Mesendoderm (in vitro differentiated cells): Measurements from ENCODE around the gene HDAC4.

Source experiments
- DNase-seq: peaks from one replicate; pipeline ENCODE4 v3.0.0; 2013
- H2AK5ac ChIP-seq: 2 replicates; pipeline ENCODE4 v1.6.1; 2013; ENCODE audit warnings: low read length, inconsistent platforms
- H2BK120ac ChIP-seq: 2 replicates; pipeline ENCODE4 v1.6.1; 2013; ENCODE audit warnings: low read depth, mild to moderate bottlenecking, low read length, moderate library complexity, mixed read lengths
- H2BK15ac ChIP-seq: replicated peaks from 2 replicates; pipeline ENCODE4 v1.6.1; 2013; ENCODE audit warnings: low read depth, mild to moderate bottlenecking, moderate library complexity
- H2BK5ac ChIP-seq: 2 replicates; pipeline ENCODE4 v1.6.1; 2013; ENCODE audit warnings: low read length, inconsistent platforms
- H3K18ac ChIP-seq: 2 replicates; pipeline ENCODE4 v1.6.1; 2013; ENCODE audit warnings: mild to moderate bottlenecking, low read length, mixed read lengths
- H3K23ac ChIP-seq: one replicate; pipeline ENCODE4 v1.6.1; 2013; ENCODE audit warnings: low read length
- H3K27ac ChIP-seq: 2 replicates; pipeline ENCODE4 v1.5.1; 2013; ENCODE audit warnings: low read depth, mild to moderate bottlenecking, inconsistent platforms, low read length, moderate library complexity
- H3K27me3 ChIP-seq: 2 replicates; pipeline ENCODE4 v1.6.1; 2013; ENCODE audit warnings: low read length, control low read depth, mild to moderate bottlenecking, inconsistent platforms; ENCODE audit not compliant: insufficient read depth, poor library complexity
- H3K36me3 ChIP-seq: 2 replicates; pipeline ENCODE4 v1.6.1; 2013; ENCODE audit warnings: low read length, inconsistent platforms; ENCODE audit not compliant: control insufficient read depth, insufficient read depth
- H3K4ac ChIP-seq: one replicate; pipeline ENCODE4 v1.6.1; 2013; ENCODE audit warnings: low read depth, mild to moderate bottlenecking, low read length, moderate library complexity
- H3K4me1 ChIP-seq: 2 replicates; pipeline ENCODE4 v1.6.1; 2013; ENCODE audit warnings: low read depth, low read length, inconsistent platforms; ENCODE audit not compliant: control insufficient read depth
- H3K4me2 ChIP-seq: 2 replicates; pipeline ENCODE4 v1.6.1; 2013; ENCODE audit warnings: low read length
- H3K4me3 ChIP-seq: 2 replicates; pipeline ENCODE4 v1.5.1; 2013; ENCODE audit warnings: mild to moderate bottlenecking, low read length
- H3K56ac ChIP-seq: one replicate; pipeline ENCODE4 v1.6.1; 2013; ENCODE audit warnings: low read length
- H3K79me1 ChIP-seq: 2 replicates; pipeline ENCODE4 v1.6.1; 2013; ENCODE audit warnings: low read length, inconsistent platforms
- H3K79me2 ChIP-seq: 2 replicates; pipeline ENCODE4 v1.6.1; 2013; ENCODE audit warnings: mild to moderate bottlenecking, low read length; ENCODE audit not compliant: control insufficient read depth, insufficient read depth
- H3K9ac ChIP-seq: 2 replicates; pipeline ENCODE4 v1.6.1; 2013; ENCODE audit warnings: low read length, inconsistent platforms
- H4K5ac ChIP-seq: one replicate; pipeline ENCODE4 v1.6.1; 2013; ENCODE audit warnings: low read length
- H4K8ac ChIP-seq: one replicate; pipeline ENCODE4 v1.6.1; 2013; ENCODE audit warnings: low read depth, mild to moderate bottlenecking, control low read depth, low read length, moderate library complexity
- WGBS: extraction: QIAGEN DNeasy Blood & Tissue Kit; methylation state at CpG from one replicate; pipeline ENCODE4 v1.1.7; 2013; ENCODE audit warnings: low lambda C conversion rate, missing lambda C conversion rate; ENCODE audit not compliant: insufficient coverage; ENCODE audit errors: extremely low coverage; 5-methylcytosine and 5-hydroxymethylcytosine counted together

HDAC4 gene

DNA sequence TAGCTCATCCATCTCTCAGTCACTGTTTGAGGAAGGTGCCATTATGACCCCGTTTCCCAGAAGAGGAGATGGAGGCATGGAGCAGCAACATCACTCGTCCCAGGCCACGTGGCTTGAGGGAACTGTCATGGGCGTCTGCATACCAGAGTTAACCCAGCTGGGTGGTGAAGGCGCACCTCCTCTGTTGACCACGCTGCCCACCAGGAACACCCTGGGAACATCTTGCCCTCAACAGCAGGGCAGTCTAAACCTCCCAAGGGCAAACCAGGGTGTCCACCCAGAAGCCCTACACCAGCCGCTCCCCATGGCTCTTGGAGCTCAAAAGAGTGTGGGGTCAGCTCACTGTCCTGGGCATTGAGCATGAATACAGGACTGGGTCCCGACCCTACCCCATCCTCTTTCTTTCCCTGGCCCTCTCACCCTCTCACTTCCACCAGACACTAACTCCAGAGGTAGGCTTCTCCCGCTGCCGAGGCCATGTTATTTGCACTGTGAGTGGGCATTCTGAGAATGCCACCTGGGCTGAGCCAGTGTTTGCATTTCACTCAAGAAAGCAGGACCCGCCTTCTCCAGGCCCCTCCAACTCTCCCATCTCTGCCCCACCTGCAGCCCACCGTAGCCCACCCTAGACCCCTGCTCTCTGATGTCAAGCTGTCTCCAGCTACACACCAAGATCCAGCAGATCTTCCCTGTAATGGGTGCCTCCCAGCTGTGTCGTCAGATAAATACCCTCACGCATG, 259.6 kb downstream of the HDAC4 start:
- no peak for DNase-seq
- H3K9ac ChIP-seq = no peak overlapping the region

GRCh38 chr2:239140346-239141020, 260.3 kb downstream of the HDAC4 start:
- Histone ChIP-seq H2BK5ac (no peak overlapping the region), H3K4ac (no peak overlapping the region), H3K23ac (no peak overlapping the region), H3K79me1 (no peaks in the 10 kb centered on the region), H4K5ac (no peak overlapping the region), H3K4me1 (no peaks in the 10 kb centered on the region), H3K27ac (no peak overlapping the region), H3K27me3 (no peaks in the 10 kb centered on the region), H3K4me3 (no peak overlapping the region), H3K36me3 (no peaks in the 10 kb centered on the region), H4K8ac (no peak overlapping the region), H3K9ac (no peak overlapping the region), H2BK15ac (no peak overlapping the region), H3K18ac (no peak overlapping the region), H3K4me2 (no peak overlapping the region), H2AK5ac (no peak overlapping the region), H2BK120ac (no peak overlapping the region), H3K56ac (no peak overlapping the region), H3K79me2 (no peaks in the 10 kb centered on the region)
- DNase-seq = no peak
- no CpG with 5 or more reads among the region's 23 CpGs for WGBS

More for the DNA sequence above, 259.6 kb downstream of the HDAC4 start:
- H2BK5ac ChIP-seq = no peak overlapping the region
- H3K18ac ChIP-seq = no peak overlapping the region
- H2AK5ac ChIP-seq = no peak overlapping the region
- no peaks in the 10 kb centered on the region for H3K79me1 ChIP-seq
- no peak overlapping the region for H4K8ac ChIP-seq
- no peak overlapping the region for H4K5ac ChIP-seq
- H2BK15ac ChIP-seq = no peak overlapping the region
- H3K79me2 ChIP-seq = no peaks in the 10 kb centered on the region
- no peaks in the 10 kb centered on the region for H3K36me3 ChIP-seq
- H3K27me3 ChIP-seq = no peaks in the 10 kb centered on the region
- WGBS = no CpG with 5 or more reads among the region's 14 CpGs
- no peaks in the 10 kb centered on the region for H3K4me1 ChIP-seq
- H3K4ac ChIP-seq = no peak overlapping the region
- H3K4me3 ChIP-seq = no peak overlapping the region
- no peak overlapping the region for H3K56ac ChIP-seq
- no peak overlapping the region for H3K27ac ChIP-seq
- H3K4me2 ChIP-seq = no peak overlapping the region
- H3K23ac ChIP-seq = no peak overlapping the region
- no peak overlapping the region for H2BK120ac ChIP-seq

- H3K4ac ChIP-seq = no peak overlapping the region
- H3K4me3 ChIP-seq = no peak overlapping the region
- no peak overlapping the region for H2AK5ac ChIP-seq
- no CpG with 5 or more reads among the region's 29 CpGs for WGBS
- H2BK120ac ChIP-seq = no peak overlapping the region
- no peak overlapping the region for H3K9ac ChIP-seq
- H2BK15ac ChIP-seq = no peak overlapping the region
- no peaks in the 10 kb centered on the region for H3K36me3 ChIP-seq
- H3K79me2 ChIP-seq = no peaks in the 10 kb centered on the region
- H3K27ac ChIP-seq = no peak overlapping the region
- no peak overlapping the region for H4K5ac ChIP-seq
- H3K4me2 ChIP-seq = no peak overlapping the region
- H4K8ac ChIP-seq = no peak overlapping the region
- DNase-seq = no peak
- H3K18ac ChIP-seq = no peak overlapping the region
- H3K56ac ChIP-seq = no peak overlapping the region
- H3K27me3 ChIP-seq = no peaks in the 10 kb centered on the region
- no peaks in the 10 kb centered on the region for H3K79me1 ChIP-seq
- H2BK5ac ChIP-seq = no peak overlapping the region
- no peaks in the 10 kb centered on the region for H3K4me1 ChIP-seq
- no peak overlapping the region for H3K23ac ChIP-seq
Measured at GRCh38 chr2:239139566-239139965, 261.3 kb downstream of the HDAC4 start.

- H3K4ac ChIP-seq = no peak overlapping the region
- no peak overlapping the region for H2BK120ac ChIP-seq
- no peak overlapping the region for H3K4me2 ChIP-seq
- H3K27me3 ChIP-seq = no peaks in the 10 kb centered on the region
- H2AK5ac ChIP-seq = no peak overlapping the region
- no peak overlapping the region for H3K4me3 ChIP-seq
- H3K4me1 ChIP-seq = no peaks in the 10 kb centered on the region
- H2BK15ac ChIP-seq = no peak overlapping the region
- H2BK5ac ChIP-seq = no peak overlapping the region
- no CpG with 5 or more reads among the region's 16 CpGs for WGBS
- H4K5ac ChIP-seq = no peak overlapping the region
- H3K9ac ChIP-seq = no peak overlapping the region
- H3K79me1 ChIP-seq = no peaks in the 10 kb centered on the region
- H3K79me2 ChIP-seq = no peaks in the 10 kb centered on the region
- no peak overlapping the region for H4K8ac ChIP-seq
- no peak for DNase-seq
- no peak overlapping the region for H3K23ac ChIP-seq
- no peak overlapping the region for H3K18ac ChIP-seq
- no peak overlapping the region for H3K27ac ChIP-seq
- no peaks in the 10 kb centered on the region for H3K36me3 ChIP-seq
- H3K56ac ChIP-seq = no peak overlapping the region
Measured at GRCh38 chr2:239139101-239139500, 261.7 kb downstream of the HDAC4 start.

- no peak for DNase-seq
- WGBS = no CpG with 5 or more reads among the region's 15 CpGs
Measured at GRCh38 chr2:239138610-239139009, 262.2 kb downstream of the HDAC4 start.

More at GRCh38 chr2:239138610-239139009, 262.2 kb downstream of the HDAC4 start:
- no peak overlapping the region for H3K56ac ChIP-seq
- H3K4me1 ChIP-seq = no peaks in the 10 kb centered on the region
- no peaks in the 10 kb centered on the region for H3K79me2 ChIP-seq
- H3K4me3 ChIP-seq = no peak overlapping the region
- no peaks in the 10 kb centered on the region for H3K79me1 ChIP-seq
- H4K8ac ChIP-seq = no peak overlapping the region
- no peak overlapping the region for H3K23ac ChIP-seq
- H4K5ac ChIP-seq = no peak overlapping the region
- H2AK5ac ChIP-seq = no peak overlapping the region
- H3K27ac ChIP-seq = no peak overlapping the region
- no peak overlapping the region for H3K9ac ChIP-seq
- no peak overlapping the region for H3K18ac ChIP-seq
- H3K27me3 ChIP-seq = no peaks in the 10 kb centered on the region
- H2BK120ac ChIP-seq = no peak overlapping the region
- no peak overlapping the region for H2BK5ac ChIP-seq
- no peak overlapping the region for H3K4me2 ChIP-seq
- peaks cover 2% of the 10 kb centered on the region for H3K36me3 ChIP-seq
- no peak overlapping the region for H3K4ac ChIP-seq
- no peak overlapping the region for H2BK15ac ChIP-seq
